Neural progenitor cell (in vitro differentiated cells): ENCODE results near the gene NR2C2AP. TPM values are rescaled to one million over a fixed set of nuclear protein-coding genes. Genes with fewer than 3 reads are reported as not detected.

Experiments
- DNase-seq: peaks from one replicate; pipeline ENCODE4 v3.0.0-alpha.2; 2016; ENCODE audit warnings: low spot score
- H2AFZ ChIP-seq: fragments of 200-600 bp; sonication (generic); replicated peaks from 2 replicates; pipeline ENCODE4 v1.6.1; 2016; ENCODE audit warnings: antibody characterized with exemption
- H3F3A ChIP-seq: fragments of 200-600 bp; sonication (generic); 2 replicates; pipeline ENCODE4 v1.6.1; 2016; ENCODE audit warnings: antibody characterized with exemption, low read depth
- H3K27ac ChIP-seq: fragments of 200-600 bp; sonication (generic); 2 replicates; pipeline ENCODE4 v1.5.1; 2016; ENCODE audit warnings: mild to moderate bottlenecking
- H3K27me3 ChIP-seq: fragments of 200-600 bp; sonication (generic); 2 replicates; pipeline ENCODE4 v1.6.1; 2016; ENCODE audit warnings: mild to moderate bottlenecking, moderate library complexity
- H3K36me3 ChIP-seq: fragments of 200-600 bp; sonication (generic); 2 replicates; pipeline ENCODE4 v1.5.1; 2016
- H3K4me1 ChIP-seq: fragments of 200-600 bp; sonication (generic); 2 replicates; pipeline ENCODE4 v1.6.1; 2016; ENCODE audit warnings: mixed run types
- H3K4me2 ChIP-seq: fragments of 200-600 bp; sonication (generic); 2 replicates; pipeline ENCODE4 v1.6.1; 2016
- H3K4me3 ChIP-seq: fragments of 200-600 bp; sonication (generic); 2 replicates; pipeline ENCODE4 v1.5.1; 2016
- H3K79me2 ChIP-seq: fragments of 200-600 bp; sonication (generic); 2 replicates; pipeline ENCODE4 v1.6.1; 2016; ENCODE audit warnings: low read depth
- H3K9ac ChIP-seq: fragments of 200-600 bp; sonication (generic); 2 replicates; pipeline ENCODE4 v1.6.1; 2016
- H3K9me3 ChIP-seq: fragments of 200-600 bp; sonication (generic); 2 replicates; pipeline ENCODE4 v1.5.1; 2016; ENCODE audit warnings: low read depth
- H4K20me1 ChIP-seq: fragments of 200-600 bp; sonication (generic); 2 replicates; pipeline ENCODE4 v1.6.1; 2016; ENCODE audit warnings: low read depth
- H3K27ac Mint-ChIP-seq: 3 replicates; pipeline ENCODE4 v1.8.0; 2021; ENCODE audit warnings: mixed read lengths
- H3K27me3 Mint-ChIP-seq: 2 replicates; pipeline ENCODE4 v1.8.0; 2022; ENCODE audit warnings: low read depth, mild to moderate bottlenecking, inconsistent platforms, moderate library complexity, mixed read lengths; ENCODE audit not compliant: insufficient read depth
- H3K36me3 Mint-ChIP-seq: 3 replicates; pipeline ENCODE4 v1.8.0; 2021; ENCODE audit warnings: mixed read lengths
- H3K4me1 Mint-ChIP-seq: 3 replicates; pipeline ENCODE4 v1.8.0; 2021; ENCODE audit warnings: mixed read lengths
- H3K4me3 Mint-ChIP-seq: 3 replicates; pipeline ENCODE4 v1.8.0; 2021; ENCODE audit warnings: mild to moderate bottlenecking, moderate library complexity, mixed read lengths
- H3K9me3 Mint-ChIP-seq: 3 replicates; pipeline ENCODE4 v1.8.0; 2020; ENCODE audit warnings: mixed read lengths
- CTCF ChIP-seq: fragments of 200-600 bp; sonication (generic); IDR thresholded peaks from 2 replicates; pipeline ENCODE4 v1.5.1; 2017; ENCODE audit warnings: antibody characterized with exemption, mild to moderate bottlenecking
- EZH2 ChIP-seq: fragments of 200-600 bp; sonication (generic); IDR thresholded peaks from 2 replicates; pipeline ENCODE4 v1.6.1; 2017; ENCODE audit warnings: antibody characterized with exemption, mild to moderate bottlenecking, moderate library complexity
- EZH2phosphoT487 ChIP-seq: fragments of 200-600 bp; sonication (generic); IDR thresholded peaks from 2 replicates; pipeline ENCODE4 v1.6.1; 2017; ENCODE audit warnings: antibody characterized with exemption
- total RNA-seq: library from RNA; depleted of rRNA; stranded (reverse); fragments of >200 nt; gene quantifications from 2 replicates; pipeline ENCODE4 v1.2.3, GENCODE V29; 2015; ENCODE audit warnings: low replicate concordance

Gene NR2C2AP
- total RNA-seq, 1 donor from 2014 or later: 7.6 TPM

GRCh38 chr19:19185853-19186740 lies 17.1 kb downstream of the NR2C2AP start:
- Histone ChIP-seq H3K79me2 (peaks cover 16% of the 10 kb centered on the region), H3K9ac (no peak overlapping the region), H4K20me1 (peaks cover 3% of the 10 kb centered on the region), H3K4me1 (peaks cover 6% of the 10 kb centered on the region), H3K9me3 (no peaks in the 10 kb centered on the region), H3K4me2 (no peak overlapping the region), H3F3A (peaks cover 10% of the 10 kb centered on the region), H3K27ac (no peak overlapping the region), H3K27me3 (no peaks in the 10 kb centered on the region), H3K4me3 (no peak overlapping the region), H3K36me3 (no peaks in the 10 kb centered on the region), H2AFZ (no peak overlapping the region)
- no peak overlapping the region for H3K27ac Mint-ChIP-seq
- H3K4me1 Mint-ChIP-seq: no peaks in the 10 kb centered on the region
- DNase-seq: peak; percentile 81
- peaks cover 7% of the 10 kb centered on the region for H3K36me3 Mint-ChIP-seq
- no peaks in the 10 kb centered on the region for H3K9me3 Mint-ChIP-seq
- H3K4me3 Mint-ChIP-seq: no peak overlapping the region
- TF ChIP-seq CTCF: peak; percentile 77
- TF ChIP-seq EZH2: no peak
- peaks cover 8% of the 10 kb centered on the region for H3K27me3 Mint-ChIP-seq

- H3K36me3 ChIP-seq: no peaks in the 10 kb centered on the region
- Mint-ChIP-seq H3K27ac (no peak overlapping the region), H3K27me3 (peaks cover 8% of the 10 kb centered on the region), H3K9me3 (no peaks in the 10 kb centered on the region), H3K36me3 (peaks cover 7% of the 10 kb centered on the region), H3K4me3 (no peak overlapping the region), H3K4me1 (no peaks in the 10 kb centered on the region)
- no peak overlapping the region for H3K27ac ChIP-seq
- no peak overlapping the region for H3K9ac ChIP-seq
- H4K20me1 ChIP-seq: no peaks in the 10 kb centered on the region
- no peak overlapping the region for H3K4me2 ChIP-seq
- no peaks in the 10 kb centered on the region for H3K9me3 ChIP-seq
- no peaks in the 10 kb centered on the region for H3K79me2 ChIP-seq
- TF ChIP-seq EZH2phosphoT487: no peak
- no peak overlapping the region for H2AFZ ChIP-seq
- no peak overlapping the region for H3K4me3 ChIP-seq
- DNase-seq: no peak
- no peaks in the 10 kb centered on the region for H3K27me3 ChIP-seq
- H3K4me1 ChIP-seq: no peaks in the 10 kb centered on the region
- peaks cover under 1% of the 10 kb centered on the region for H3F3A ChIP-seq
These were observed 21.7 kb downstream of the NR2C2AP start for GRCh38 chr19:19181488-19181998.

- Mint-ChIP-seq H3K9me3 (no peaks in the 10 kb centered on the region), H3K27me3 (peaks cover 8% of the 10 kb centered on the region), H3K4me3 (no peak overlapping the region), H3K4me1 (no peaks in the 10 kb centered on the region), H3K36me3 (peaks cover 3% of the 10 kb centered on the region), H3K27ac (no peak overlapping the region)
- H3K36me3 ChIP-seq: no peaks in the 10 kb centered on the region
- no peak overlapping the region for H3K27ac ChIP-seq
- H3K4me2 ChIP-seq: no peak overlapping the region
- no peak overlapping the region for H2AFZ ChIP-seq
- no peaks in the 10 kb centered on the region for H3F3A ChIP-seq
- no peak overlapping the region for H3K9ac ChIP-seq
- no peak overlapping the region for H3K4me3 ChIP-seq
- no peaks in the 10 kb centered on the region for H3K27me3 ChIP-seq
- H4K20me1 ChIP-seq: peaks cover 1% of the 10 kb centered on the region
- H3K4me1 ChIP-seq: no peaks in the 10 kb centered on the region
- no peaks in the 10 kb centered on the region for H3K9me3 ChIP-seq
- TF ChIP-seq EZH2 (no peak), EZH2phosphoT487 (no peak), CTCF (no peak)
- no peaks in the 10 kb centered on the region for H3K79me2 ChIP-seq
- DNase-seq: no peak
These were observed 23.4 kb downstream of the NR2C2AP start for GRCh38 chr19:19179548-19180441.
